HG03135 (cell line): Measurements from ENCODE around the gene DOK3.
A peak's percentile ranks its signal among the peaks of the same experiment; 100 is the strongest.

Experiments used
- ATAC-seq: cut with Tn5 transposase; IDR thresholded peaks from one replicate; pipeline ENCODE4 v1.9.1; 2021; ENCODE audit warnings: mild to moderate bottlenecking, moderate library complexity; ENCODE audit not compliant: unreplicated experiment

Gene DOK3, protein sequence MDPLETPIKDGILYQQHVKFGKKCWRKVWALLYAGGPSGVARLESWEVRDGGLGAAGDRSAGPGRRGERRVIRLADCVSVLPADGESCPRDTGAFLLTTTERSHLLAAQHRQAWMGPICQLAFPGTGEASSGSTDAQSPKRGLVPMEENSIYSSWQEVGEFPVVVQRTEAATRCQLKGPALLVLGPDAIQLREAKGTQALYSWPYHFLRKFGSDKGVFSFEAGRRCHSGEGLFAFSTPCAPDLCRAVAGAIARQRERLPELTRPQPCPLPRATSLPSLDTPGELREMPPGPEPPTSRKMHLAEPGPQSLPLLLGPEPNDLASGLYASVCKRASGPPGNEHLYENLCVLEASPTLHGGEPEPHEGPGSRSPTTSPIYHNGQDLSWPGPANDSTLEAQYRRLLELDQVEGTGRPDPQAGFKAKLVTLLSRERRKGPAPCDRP

DNA sequence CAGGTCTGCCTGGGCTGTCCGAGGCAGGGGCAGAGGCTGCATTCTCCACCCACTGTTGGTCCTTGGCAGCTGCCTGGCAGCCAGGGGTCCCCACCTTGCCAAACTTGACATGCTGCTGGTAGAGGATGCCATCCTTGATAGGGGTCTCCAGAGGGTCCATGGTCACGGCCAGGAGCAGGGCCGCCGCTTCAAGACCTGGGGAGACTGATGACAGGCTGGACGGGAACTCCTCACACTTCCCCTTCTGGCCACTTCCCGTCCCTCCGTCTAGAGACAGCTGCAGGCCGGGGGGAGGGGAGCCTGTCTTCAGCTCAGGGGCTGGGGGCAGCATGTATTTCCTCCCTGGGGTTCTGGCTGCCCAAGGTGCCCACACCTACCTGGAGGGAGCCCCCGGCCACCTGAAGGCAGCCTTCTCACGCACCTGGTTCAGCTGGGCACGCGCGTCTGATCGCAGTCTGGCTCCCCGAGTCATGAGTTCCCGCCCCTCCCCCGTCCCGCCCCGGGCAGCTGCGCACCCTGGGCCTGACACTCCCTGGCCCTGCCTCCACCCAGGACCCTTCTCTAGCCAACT is at the start of gene DOK3:
TSS of gene DOK3 (minus strand) at position 446 of the 571 bp plus-strand sequence. CDS start at position 160, 286 bp downstream.
- ATAC-seq: peak; percentile 16

DNA sequence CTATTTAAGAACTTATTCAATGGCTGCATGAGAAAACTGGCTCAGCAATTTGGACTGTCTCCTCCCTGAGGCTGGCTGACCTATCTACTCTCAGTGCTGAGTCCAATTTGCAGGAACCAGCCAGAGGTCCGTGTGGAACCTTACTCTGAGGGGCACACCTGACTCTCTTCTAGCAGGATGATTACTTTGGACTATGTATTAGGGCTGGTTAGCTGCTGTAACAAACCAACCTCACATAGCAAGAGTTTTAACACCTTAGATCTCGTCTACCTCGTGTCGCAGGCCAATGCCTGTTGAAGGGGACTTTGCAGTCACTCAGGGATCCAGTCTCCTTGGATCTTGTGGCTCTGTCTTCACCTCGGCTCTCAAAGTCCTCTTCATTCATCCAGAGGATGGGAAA is 48.2 kb upstream of the DOK3 start:
- ATAC-seq: no peak

DNA sequence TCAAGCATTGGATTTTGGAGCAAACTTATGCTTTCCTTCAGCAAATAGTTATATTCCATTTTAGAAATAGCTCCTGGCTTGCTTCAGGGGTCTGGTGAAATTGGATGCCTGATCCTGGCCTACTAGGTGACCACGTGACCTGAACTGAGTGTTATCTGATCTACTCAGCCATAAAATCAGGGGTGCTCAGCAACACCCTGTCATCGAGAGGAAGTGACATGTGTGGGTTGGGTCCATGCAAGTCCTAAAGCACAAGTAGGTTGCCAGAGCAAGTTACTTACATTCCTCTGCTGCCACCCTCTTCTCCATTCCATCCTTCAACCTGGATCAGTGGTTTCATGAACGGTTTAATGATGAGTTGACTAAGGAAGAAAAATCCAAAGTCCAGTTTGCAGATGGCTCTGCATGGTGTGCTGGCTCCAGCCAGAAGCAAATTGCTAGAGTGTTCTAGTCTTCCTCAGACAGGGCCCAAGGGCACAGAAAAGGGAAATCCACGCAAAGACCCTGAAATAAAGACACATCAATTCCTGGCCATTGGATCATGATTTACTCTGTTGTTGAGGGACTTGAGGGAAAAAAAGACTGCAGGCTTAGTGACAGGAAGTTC is 47.5 kb upstream of the DOK3 start:
- ATAC-seq: no peak

DNA sequence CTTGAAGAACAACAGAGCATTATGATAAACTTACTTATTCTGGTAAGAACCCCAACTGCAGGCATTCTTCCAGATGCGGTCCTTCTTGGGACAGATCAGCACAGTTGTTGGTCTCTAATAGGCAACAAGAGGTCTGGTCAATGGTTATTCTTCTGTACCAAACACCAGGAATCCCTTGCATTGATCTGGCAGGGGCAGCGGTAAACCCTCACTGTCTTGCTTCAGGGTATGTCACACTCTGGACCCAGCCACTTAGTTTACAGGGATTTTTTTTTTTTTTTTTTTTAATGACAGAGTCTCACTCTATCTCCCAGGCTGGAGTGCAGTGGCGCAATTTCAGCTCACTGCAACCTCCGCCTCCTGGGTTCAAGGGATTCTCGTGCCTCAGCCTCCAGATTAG is 46.0 kb upstream of the DOK3 start:
- no peak for ATAC-seq

DNA sequence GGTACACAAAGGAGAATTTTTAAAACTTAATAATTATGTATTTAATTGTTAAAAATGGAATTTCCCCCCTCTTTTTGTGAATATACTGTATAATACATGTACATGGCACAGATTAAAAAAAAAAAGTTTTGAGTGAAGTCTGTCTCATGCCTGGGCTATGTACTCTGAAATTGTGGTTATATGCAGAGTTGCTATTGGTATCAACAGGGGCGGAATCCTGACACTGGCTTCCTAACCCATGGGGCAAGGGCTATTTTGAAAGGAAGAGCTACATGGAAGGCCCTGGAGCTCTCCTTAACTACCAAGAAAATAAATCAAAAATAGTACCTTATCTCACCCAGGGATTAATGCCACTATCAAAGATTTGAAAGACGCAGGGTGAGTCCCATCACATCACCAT is 45.6 kb upstream of the DOK3 start:
- no peak for ATAC-seq

DNA sequence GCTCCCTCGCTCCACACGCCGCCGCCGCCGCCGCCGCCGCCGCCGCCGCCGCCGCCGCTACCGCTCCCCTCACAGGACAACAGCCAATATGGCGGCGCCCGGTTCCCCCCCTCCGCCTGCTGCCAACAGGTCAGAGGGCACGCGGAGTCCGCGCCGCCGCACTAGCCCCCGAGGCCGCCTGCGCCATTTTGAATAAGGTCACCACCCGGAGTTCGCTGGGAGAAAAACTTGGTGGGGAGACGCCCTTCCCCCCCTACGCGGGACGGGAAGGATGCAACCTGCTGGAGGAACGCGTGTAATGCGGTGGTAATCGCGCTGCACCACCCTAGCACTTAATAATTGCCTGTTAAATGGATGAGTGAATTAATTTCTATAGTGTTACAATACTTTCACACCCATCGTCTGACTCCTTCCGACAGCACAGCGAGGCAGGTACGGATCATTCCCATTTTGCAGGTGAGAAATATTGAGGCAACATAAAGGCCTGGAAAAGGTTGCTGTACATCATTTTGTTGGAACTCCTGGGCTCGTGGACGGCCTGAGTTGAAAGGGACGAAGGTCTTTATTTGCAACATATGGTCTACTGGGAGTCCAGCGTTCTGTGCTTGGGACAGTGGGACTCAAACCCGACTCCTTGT is 45.0 kb upstream of the DOK3 start, which contains the start of gene FAM193B:
TSS of gene FAM193B (minus strand) at position 90 of the 638 bp plus-strand sequence. CDS start 105 bp downstream, outside the sequence.
- ATAC-seq: peak; percentile 75

DNA sequence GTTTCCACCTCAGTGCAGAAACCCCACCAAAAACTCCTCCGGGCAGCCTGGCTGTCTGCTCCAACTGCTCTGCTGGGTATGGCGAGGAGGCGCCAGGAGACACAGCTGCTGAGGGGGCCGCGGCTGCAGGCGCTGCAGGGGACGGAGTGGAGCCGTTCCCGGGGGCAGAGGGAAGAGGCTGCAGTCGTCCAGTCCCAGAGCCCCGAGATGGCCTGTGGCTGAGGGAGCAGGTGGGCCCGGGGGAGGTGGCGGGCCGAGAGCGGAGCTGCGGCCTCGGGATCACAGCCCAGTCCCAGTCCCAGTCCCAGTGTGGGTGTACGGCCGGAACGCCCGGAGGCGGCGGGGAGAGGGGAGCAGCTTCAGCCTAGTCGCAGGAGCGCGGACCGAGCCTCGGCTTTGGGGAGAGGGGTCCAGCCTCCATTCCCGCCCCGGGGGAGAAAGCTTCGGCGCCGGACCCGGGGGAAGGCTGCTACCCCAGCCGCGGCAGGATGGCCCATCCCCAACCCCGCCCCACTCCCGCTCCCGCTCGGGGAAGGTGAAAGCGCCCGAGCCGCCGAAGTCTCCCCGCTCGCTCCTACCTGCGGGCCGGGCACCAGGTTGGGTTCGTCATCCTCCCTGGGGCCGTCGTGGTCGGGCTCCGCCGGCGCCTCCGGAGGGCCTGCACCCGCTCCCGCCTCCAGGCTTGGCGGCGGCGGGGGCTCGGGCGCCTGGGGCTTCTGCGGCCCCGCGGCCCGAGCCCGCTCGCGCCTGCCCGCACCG is 44.2 kb upstream of the DOK3 start:
- ATAC-seq: peak; percentile 41

DNA sequence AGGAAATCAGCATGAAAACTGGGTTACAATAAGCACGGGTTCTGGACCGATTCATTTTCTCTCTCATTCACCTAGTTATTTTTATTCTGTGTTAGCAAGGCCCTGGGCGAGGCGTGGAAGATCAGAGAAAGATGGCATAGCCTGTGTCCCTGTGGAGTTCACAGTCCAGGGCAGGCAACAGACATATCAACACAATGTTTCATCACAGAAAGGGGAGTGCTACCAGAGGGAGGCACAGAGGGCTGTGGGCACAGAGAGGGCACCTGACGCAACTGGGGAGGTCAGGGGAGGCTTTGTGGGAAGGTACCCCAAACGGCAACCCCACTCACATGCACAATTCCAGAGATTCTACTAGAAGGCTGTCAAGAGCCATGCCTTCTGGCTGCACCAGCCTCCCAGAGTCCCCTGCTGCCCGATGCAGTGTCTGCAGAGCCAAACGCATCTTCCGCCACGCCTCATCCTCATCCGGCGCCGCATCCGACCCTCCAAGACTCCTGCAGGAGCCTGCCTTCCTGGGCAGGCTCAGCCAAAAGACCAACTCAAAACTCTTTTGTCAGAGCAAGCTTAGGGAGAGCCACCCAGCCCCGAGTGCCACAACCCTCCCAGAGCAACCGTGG is 43.3 kb upstream of the DOK3 start:
- ATAC-seq: no peak

DNA sequence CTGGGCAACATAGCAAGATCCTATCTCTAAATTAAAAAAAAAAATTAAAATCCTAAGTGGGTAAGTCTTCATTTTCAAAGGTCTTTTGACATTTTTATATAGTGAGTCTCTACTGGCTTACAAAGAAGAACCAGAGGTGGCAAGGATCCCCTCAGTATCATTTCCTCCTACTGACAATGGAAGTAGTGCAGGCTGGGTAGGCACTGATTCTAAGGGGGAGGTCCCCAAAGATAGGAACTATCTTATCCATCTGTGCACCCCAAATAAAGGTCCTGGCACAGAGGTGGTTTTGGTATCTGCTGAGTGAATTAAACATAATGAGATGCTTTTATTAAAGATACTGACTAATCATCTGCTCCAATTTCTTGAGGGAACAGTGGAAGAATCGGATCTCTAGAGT is 40.5 kb upstream of the DOK3 start:
- ATAC-seq: no peak

DNA sequence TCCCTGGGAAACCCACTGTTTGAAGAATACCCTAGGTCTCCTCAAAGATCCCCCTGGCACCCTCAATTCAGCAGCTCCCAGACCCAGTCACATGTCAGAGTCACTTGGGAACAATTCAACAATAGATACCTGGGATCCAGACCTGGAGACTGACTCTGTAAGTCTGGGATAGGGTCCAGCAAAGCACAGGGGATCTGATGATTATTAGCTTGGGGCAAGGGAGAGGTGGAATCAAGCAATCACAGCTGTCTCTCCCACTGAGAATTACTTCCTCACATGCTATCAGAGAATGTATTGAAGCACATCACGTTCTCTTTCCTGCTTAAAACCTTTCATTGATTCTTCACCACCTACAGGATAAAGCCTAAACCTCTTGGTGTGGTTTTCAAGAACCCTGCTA is 38.9 kb upstream of the DOK3 start:
- ATAC-seq: no peak

DNA sequence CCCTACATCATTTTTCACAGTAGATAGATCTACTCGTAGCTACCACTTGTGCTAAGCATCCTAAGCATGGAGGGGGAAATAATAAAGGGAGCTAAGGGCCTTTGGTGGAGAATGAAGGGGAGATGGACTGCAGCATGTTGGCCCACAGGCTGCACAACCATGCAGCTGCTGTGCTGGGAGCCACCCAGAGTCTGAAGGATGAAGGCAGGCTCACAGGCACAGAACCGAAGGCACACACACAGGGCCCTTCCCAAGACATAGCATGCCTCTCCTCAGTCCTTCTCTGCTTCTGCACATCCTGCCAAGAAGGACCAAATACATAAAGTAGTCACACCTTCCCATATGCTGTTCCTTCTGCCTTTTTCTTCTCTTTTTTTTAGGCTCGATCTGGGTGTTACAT is 38.1 kb upstream of the DOK3 start:
- no peak for ATAC-seq

DNA sequence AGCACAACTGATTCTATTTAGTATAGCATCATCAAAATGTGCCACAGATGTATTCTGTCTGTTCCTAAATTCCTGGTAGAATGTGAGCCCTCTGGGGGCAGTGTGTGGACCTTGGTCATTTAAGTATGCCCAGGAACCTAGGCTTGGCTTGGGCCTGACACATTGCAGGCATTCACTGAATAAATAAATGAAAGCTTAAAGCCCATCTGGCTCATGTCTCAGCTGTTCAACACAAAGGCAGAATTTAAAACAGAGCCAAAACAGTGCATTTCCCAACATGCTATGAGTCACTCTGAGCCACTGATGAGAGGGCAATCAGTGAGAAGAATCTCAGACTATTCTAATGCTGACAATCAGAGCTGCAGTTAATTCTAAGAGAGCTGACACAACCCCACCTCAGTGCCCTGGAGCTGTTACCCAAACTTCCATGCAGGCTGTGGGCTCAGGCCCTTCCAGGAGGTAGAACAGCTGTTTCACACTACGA is 36.7 kb upstream of the DOK3 start:
- ATAC-seq: no peak

DNA sequence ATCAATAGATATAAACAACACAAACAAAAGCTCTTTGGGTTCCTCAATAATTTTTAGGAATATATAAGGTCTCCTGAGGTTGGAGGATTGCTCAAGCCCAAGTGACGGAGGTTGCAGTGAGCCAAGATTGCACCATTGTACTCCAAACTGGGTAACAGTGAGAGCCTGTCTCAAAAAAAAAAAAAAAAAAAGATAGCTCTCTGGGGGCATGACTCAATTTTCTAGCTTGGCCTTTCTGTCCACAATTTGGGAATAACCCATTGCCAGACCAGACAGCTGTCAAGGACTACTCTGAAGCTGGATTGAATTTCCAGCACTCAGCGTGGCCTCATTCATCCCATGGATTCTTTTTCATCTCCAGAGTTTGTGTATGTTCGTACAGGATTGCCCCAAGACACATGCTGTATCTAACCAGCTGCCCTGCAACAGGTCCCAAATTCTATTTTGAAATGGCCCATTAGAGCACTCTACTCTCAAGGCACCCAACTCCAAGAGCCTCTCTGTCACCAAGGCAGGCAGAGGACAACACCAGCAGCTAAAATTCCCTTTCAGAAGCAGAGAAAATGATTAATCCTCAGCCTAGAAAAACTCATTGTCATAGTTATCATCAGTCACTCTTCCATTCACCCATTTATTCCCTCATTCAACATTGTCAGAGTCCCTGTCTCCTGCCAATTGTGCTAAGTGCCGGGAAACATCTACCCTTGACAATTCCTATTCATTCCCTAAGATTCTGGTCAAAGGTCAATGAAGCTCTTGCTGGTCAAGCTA is 36.0 kb upstream of the DOK3 start:
- ATAC-seq: no peak

DNA sequence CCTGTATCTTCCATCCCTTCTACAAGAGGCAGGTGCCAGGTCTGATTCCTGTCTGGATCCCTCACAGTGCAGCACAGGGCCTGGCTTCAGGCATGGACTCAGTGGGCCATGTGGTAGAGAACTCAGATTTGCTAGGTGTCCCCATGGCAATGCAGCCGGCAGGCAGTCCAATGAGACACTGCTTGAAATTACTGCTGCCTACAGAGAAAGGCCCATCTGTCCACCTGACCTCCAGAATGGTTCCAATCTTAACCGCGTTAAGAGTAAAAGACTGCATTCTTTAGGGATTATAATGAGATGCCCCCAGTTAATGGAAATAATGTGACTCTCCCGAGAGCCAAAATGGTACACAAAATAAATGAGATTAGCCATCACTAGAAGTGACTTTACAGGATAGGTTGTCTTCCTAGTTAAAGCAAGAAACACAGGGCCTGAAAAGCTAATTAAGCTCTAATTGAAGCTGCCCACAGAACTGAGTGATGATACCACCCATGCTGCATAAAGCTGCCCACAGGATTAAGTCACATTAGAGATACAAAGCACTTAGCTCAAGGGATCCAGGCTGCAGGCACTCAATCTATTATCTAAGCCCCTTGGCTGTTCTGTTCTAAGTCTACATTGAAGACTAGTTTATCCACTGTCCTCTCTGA is 33.3 kb upstream of the DOK3 start:
- ATAC-seq: no peak

DNA sequence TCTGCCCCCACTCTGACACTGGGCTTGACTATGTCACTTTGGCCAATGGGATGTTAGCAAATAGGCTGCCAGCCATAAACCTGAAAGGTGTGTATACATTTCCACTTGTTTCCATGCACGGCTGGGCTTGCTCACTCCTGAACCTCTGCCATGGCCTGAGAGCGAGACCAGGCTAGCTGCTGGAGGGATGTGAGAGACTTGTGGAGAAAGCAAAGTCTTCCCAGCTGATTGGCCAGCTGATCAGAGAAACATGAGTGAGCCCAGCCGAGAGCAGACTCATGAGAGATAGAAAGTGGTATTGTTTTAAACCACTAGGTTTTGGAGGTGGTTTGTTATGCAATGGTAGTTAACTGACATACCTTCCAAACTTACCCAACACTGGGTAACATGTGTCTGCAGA is 30.8 kb upstream of the DOK3 start:
- ATAC-seq: no peak

DNA sequence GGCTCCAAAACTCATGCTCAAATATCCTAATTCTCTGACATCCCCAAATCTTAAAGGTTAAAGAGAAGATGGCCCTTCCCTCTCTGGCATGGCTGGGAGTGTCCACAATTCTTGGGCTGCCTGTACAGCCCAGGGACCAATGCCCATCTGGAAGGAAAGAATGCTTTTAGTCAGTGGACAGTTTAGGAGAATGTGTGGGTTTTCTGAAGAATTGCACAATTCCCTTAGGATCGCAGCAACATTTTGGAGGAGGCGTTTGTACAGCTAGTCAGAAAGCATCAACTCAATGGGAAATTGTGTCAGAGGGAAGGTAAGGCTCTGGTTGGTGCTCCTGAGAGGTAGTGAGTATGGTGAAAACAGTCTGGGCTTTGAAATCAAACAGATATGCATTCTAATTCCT is 29.8 kb upstream of the DOK3 start:
- no peak for ATAC-seq

DNA sequence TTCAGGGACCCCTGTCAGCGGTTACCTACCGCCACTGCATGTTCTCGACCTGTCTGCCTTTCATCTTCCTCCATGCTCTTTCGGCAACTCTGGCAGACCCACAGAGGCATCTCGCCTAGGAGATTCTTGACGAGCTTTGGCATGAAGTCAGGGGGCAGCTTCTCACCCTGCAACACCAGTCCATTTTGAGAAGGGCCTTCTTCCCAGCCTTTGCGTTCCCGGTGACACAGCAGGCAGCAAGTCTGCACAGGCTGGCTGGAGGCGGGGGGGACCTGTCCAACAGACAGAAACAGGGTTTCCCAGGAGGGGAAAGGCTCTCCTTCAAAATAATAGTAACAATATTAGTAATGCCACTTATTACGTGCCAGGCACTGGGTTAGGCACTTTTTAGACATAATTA is 29.2 kb upstream of the DOK3 start:
- ATAC-seq: no peak

DNA sequence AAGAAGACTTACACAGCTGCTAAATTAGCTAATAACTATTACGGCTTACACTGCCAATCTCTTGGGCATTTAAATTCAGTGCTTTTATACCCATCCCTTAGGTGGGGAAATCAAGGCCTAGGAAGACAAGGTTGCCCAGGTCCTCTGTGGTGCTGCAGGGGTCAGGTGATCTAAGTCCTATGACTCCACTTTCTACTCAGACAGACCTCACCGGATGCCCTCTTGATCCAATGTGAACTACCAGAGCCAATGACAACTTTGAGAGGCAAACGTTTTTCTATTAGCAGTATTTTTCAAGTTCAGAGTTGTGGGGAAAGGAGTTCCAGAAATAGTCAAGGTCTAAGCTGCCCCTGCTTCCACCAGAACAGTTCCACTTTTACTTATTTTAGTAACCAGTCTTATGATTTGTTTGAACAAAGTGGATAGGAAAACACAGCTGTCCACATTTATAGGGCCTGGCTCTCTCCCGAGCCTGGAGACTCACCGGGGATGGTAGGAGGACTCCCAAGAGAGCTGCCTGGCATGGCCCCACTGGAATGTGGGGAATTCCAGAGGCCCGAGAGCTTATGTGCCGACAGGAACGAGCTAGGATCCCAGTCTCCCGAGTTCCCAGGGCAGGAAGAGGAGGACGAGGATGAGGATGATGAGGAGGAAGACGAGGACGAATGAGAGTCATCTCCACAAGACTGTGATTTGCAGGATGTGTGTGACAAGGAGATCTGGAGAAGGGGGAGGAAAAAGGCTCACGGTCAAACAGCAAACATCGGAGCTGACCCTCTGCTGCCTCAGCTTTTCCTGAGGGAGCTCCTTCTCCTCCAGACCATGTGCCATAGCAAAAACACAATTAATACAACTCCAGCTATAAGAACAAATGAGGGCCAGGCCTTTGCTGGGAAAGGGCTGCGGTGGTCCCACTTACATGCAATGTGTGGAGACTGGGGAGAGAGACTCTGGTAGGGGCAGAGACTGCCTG is 28.0 kb upstream of the DOK3 start:
- ATAC-seq: no peak
